ENCODE measurements around the gene UBR4. TPM values are rescaled to one million over a fixed set of nuclear protein-coding genes. Genes with fewer than 3 reads are reported as not detected.

Gene UBR4
- polyA plus RNA-seq, 1 of the 3 experiments (the other 2 are of a cell fraction) = 68.7 TPM

DNA sequence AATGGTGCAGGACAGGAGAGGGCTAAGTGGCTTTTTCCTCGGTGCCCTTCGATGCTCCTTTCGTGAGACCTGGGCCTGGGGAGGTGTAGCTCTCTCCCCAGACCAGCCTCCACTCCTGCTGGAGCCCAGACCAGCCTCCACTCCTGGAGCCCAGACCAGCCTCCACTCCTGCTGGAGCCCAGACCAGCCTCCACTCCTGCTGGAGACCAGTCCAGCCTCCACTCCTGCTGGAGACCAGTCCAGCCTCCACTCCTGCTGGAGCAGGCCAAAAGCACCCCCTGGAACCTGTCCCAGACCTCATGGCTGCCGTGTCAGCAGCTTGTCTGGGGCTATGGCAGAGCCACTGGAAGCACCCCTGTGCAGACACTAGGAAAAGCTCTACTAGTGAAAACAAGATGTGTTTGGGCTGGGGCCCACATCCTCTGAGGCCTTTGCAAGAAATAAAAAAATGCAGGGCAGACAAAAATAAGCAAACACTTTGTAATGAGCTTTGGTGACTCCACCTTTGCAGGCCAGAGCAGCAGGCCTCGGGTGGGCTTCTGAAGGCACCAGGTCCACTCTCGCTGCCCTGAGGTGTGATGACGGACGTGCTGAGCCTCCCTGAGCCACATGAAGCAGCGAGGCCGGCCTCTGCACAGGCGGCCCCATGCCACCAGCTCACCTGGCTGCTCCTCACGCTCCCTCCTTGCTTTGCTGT lies 137.6 kb downstream of the UBR4 start:
- Histone ChIP-seq H3K4me2 (no peak overlapping the region), H3K9me3 (no peaks in the 10 kb centered on the region), H3K36me3 (replicated peaks in 1 of 2; ENCODE audit: control insufficient read depth in 1 of 2, insufficient read depth in 2 of 2, low read length in 1 of 2) (peaks cover 17 to 45% of the 10 kb centered on the region in 2 experiments), H3K27ac (ENCODE audit: low read depth in 2 of 2, low read length in 1 of 2) (no peak overlapping the region), H3K4me3 (ENCODE audit: low read depth in 2 of 2, low read length in 1 of 2) (no peak overlapping the region), H3K79me2 (ENCODE audit: insufficient read depth) (no peaks in the 10 kb centered on the region), H3F3A (replicated peaks; ENCODE audit: insufficient read depth) (no peaks in the 10 kb centered on the region), H3K9me2 (no peaks in the 10 kb centered on the region), H3K4me1 (ENCODE audit: control insufficient read depth in 1 of 2, insufficient read depth in 2 of 2, low read depth in 1 of 2, low read length in 1 of 2) (peaks cover 0 to 31% of the 10 kb centered on the region in 2 experiments; a peak in 1 of 4 replicates), H3K9ac (no peak overlapping the region), H4K20me1 (ENCODE audit: insufficient read depth) (no peaks in the 10 kb centered on the region), H2AFZ (ENCODE audit: low read depth) (no peak overlapping the region), H3K27me3 (ENCODE audit: insufficient read depth) (no peaks in the 10 kb centered on the region)
- WGBS (ENCODE audit: low lambda C conversion rate) = 97% methylated on average over 6 of the region's 12 CpGs
- TF ChIP-seq USF2 (IDR thresholded peaks at IDR 0.05; ENCODE audit: borderline replicate concordance, low read depth, low read length) (no peak), RXRA (IDR thresholded peaks at IDR 0.05; ENCODE audit: borderline replicate concordance, low read depth) (no peak), MXI1 (IDR thresholded peaks at IDR 0.05; ENCODE audit: low read depth, low read length) (no peak), EZH2phosphoT487 (IDR thresholded peaks at IDR 0.05; ENCODE audit: borderline replicate concordance, low read depth) (no peak), TCF12 (IDR thresholded peaks at IDR 0.05) (no peak), RFX5 (IDR thresholded peaks at IDR 0.05; ENCODE audit: low read length) (no peak), RCOR1 (IDR thresholded peaks at IDR 0.05; ENCODE audit: low read length) (no peak), SMC3 (IDR thresholded peaks at IDR 0.05; ENCODE audit: low read depth, low read length) (no peak), FOXM1 (IDR thresholded peaks at IDR 0.05; ENCODE audit: low read depth) (no peak), ZBTB33 (IDR thresholded peaks at IDR 0.05; ENCODE audit: borderline replicate concordance, low read depth) (no peak), FOSL2 (IDR thresholded peaks at IDR 0.05; ENCODE audit: borderline replicate concordance, low read depth) (no peak), GATA2 (CRISPR knock-in tag; IDR thresholded peaks at IDR 0.05) (no peak), TAF1 (IDR thresholded peaks at IDR 0.05; ENCODE audit: borderline replicate concordance, low read depth, low read length) (no peak), YY1 (IDR thresholded peaks at IDR 0.05; ENCODE audit: low read depth) (no peak), USF1 (IDR thresholded peaks at IDR 0.05; ENCODE audit: borderline replicate concordance, low read depth) (no peak), GABPA (IDR thresholded peaks at IDR 0.05; ENCODE audit: low read depth) (no peak)
- TF ChIP-seq, protein P1, sequence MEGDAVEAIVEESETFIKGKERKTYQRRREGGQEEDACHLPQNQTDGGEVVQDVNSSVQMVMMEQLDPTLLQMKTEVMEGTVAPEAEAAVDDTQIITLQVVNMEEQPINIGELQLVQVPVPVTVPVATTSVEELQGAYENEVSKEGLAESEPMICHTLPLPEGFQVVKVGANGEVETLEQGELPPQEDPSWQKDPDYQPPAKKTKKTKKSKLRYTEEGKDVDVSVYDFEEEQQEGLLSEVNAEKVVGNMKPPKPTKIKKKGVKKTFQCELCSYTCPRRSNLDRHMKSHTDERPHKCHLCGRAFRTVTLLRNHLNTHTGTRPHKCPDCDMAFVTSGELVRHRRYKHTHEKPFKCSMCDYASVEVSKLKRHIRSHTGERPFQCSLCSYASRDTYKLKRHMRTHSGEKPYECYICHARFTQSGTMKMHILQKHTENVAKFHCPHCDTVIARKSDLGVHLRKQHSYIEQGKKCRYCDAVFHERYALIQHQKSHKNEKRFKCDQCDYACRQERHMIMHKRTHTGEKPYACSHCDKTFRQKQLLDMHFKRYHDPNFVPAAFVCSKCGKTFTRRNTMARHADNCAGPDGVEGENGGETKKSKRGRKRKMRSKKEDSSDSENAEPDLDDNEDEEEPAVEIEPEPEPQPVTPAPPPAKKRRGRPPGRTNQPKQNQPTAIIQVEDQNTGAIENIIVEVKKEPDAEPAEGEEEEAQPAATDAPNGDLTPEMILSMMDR (IDR thresholded peaks at IDR 0.05) = no peak
- TF ChIP-seq, protein P2, sequence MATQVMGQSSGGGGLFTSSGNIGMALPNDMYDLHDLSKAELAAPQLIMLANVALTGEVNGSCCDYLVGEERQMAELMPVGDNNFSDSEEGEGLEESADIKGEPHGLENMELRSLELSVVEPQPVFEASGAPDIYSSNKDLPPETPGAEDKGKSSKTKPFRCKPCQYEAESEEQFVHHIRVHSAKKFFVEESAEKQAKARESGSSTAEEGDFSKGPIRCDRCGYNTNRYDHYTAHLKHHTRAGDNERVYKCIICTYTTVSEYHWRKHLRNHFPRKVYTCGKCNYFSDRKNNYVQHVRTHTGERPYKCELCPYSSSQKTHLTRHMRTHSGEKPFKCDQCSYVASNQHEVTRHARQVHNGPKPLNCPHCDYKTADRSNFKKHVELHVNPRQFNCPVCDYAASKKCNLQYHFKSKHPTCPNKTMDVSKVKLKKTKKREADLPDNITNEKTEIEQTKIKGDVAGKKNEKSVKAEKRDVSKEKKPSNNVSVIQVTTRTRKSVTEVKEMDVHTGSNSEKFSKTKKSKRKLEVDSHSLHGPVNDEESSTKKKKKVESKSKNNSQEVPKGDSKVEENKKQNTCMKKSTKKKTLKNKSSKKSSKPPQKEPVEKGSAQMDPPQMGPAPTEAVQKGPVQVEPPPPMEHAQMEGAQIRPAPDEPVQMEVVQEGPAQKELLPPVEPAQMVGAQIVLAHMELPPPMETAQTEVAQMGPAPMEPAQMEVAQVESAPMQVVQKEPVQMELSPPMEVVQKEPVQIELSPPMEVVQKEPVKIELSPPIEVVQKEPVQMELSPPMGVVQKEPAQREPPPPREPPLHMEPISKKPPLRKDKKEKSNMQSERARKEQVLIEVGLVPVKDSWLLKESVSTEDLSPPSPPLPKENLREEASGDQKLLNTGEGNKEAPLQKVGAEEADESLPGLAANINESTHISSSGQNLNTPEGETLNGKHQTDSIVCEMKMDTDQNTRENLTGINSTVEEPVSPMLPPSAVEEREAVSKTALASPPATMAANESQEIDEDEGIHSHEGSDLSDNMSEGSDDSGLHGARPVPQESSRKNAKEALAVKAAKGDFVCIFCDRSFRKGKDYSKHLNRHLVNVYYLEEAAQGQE (IDR thresholded peaks at IDR 0.05; ENCODE audit: low read depth, low read length) = no peak
- TF ChIP-seq, protein P3, sequence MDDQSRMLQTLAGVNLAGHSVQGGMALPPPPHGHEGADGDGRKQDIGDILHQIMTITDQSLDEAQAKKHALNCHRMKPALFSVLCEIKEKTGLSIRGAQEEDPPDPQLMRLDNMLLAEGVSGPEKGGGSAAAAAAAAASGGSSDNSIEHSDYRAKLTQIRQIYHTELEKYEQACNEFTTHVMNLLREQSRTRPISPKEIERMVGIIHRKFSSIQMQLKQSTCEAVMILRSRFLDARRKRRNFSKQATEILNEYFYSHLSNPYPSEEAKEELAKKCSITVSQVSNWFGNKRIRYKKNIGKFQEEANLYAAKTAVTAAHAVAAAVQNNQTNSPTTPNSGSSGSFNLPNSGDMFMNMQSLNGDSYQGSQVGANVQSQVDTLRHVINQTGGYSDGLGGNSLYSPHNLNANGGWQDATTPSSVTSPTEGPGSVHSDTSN (IDR thresholded peaks at IDR 0.05) = no peak
- ChIA-PET POLR2A (interaction anchor here (0.7 kb wide), 1 partner anchor 169 kb away, joined by 3 read pairs; no protein-coding TSS in a partner anchor), CTCF (interaction anchor here (0.6 to 8.0 kb wide), 6 partner anchors 15 to 475 kb away, joined by 3 to 44 read pairs (median 4); no protein-coding TSS in a partner anchor)
- no peak for DNase-seq
